Fibroblast of the conjunctiva (primary cell): ENCODE data around the gene KLHDC7A.
"Not testable (repeated sequence)": the region's sequence is repeated elsewhere in the genome, so short reads cannot be mapped to it uniquely, and the experiment has no call there.

Experiments used
- DNase-seq: peaks from one replicate; pipeline ENCODE4 v3.0.0-alpha.2; 2010; ENCODE audit warnings: low read depth

Gene KLHDC7A

DNA sequence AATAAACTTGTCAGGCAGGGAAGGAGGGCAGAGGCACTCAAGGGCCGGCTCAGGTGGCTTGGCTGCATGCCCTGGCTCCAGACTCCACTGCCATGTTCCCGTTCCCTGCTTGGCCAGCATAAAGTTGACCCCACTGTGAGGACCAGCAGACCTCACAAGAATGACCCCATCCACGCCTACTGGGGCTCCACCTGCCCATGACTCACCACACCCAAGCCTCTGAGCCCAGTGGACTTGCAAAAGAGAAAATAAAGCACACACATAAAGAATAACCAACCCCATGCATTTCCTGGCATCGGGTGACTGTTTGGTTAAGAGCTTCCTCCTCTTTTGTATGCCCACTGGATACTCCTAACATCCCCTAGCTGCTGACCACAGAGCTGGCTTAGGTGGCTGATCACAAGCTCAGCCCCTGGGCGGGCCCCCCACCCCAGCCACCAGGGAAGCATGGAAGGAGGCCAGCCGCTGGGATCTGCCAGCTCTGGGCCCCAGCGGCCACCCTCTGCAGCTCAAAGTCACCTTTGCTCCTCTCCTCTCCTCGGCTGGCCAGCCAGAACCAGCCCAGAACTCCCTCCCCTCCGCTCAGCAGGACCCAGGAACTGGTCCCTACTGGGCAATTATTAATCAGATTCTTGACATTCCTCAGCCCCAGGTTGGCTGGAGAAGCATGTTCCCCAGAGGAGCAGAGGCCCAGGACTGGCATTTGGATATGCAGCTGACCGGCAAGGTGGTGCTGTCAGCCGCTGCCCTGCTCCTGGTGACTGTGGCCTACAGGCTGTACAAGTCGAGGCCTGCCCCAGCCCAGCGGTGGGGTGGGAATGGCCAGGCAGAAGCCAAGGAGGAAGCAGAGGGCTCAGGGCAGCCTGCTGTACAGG is at the start of gene KLHDC7A:
KLHDC7A (plus strand) TSS at position 616 of the 875 bp plus-strand sequence; CDS start at position 668, 52 bp downstream.
- no peak for DNase-seq

DNA sequence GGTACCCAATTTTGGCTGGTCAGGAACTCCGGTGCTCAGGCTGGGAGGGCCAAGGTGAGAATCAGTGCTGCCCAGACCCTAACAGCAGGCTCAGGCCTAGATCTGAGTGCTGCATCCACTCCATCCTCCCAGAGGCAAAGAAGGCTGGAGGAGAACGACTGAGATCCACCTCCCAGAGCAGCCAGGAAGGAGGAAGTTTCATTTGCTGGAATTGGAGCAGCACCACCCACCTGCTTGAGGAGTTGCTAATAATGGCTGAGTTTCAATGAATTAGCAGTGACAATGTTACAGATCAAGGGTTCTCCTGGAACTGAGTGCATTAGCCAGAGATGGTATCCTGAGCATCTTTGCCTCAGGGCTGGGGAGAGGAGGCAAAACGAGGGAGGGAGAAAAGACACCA is 46.7 kb upstream of the KLHDC7A start:
- no peak for DNase-seq

DNA sequence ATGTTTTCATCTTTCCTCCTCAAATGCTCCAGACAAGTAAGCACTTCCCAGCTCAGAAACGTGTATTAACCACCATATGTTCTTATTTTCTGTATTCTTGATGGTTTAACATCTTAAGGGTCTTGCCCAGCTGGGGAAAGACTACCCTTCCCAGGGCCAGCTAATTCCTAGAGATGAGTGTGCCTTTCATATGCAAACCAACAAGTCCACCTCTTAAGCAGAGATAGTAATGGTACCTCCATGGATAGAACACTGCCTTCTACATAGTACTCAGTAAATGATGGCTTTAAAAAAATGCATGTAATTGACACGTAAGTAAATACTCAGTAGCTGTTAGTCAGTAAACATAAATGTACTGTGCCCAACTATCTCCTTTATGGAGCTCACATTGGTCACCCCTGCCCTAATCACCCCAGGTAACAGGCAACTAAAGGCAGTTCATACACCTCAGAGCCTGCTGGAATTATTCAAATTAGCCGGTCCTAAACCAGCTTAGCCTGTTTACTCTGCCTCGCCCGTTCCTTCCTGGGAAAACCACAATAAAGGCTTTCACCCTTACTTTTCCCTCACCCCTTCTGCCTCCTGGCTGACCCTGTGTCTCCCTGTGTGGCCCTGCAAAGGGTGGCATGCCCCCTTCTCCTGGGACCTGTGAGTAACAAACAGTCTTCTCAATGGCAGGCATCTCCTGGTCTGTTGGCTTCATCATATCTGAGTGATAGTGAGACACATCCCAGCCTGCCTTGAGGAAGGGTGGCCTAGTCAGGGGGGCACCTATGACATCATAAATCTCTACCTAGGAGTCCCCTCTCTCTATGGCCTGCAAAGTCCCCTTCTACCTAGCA is 40.1 kb upstream of the KLHDC7A start:
- DNase-seq: no peak

DNA sequence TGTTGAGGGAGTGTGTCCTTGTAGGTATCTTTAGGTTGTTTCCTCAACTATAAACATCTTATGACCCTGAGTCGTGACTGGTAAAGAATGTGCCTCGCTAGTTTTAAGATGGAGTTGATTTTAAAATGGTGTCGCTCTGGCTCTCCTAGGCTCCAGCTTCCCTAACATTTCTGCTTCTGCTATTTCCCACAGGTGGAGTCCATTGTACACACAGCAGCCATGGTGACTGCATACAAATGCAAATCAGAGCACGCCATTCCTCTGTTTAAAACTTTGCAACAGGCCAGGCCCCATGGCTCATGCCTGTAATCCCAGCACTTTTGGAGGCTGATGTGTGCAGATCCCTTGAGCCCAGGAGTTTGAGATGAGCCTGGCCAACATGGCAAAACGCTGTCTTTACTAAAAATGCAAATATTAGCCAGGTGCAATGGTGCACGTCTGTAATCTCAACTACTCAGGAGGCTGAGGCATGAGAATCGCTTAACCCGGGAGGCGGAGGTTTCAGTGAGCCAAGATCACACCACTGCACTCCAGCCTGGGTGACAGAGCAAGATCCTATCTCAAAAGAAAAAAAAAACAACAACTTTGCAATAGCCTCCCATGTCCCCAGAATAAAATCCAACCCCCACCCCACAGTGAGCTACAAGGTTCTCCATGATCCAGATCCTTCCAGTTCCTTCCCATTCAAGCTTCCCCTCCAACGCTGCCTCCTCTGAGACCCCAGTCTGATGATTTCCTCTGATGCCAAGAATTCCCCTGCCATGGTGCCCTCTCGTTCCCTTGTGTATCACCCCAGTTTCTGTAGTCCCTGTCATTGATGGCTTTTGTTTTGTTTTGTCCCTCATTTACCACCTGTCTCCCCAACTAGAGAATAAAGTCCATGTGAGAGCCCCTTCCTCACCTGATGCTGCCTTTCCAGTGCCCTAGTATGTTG is 36.9 kb upstream of the KLHDC7A start:
- no peak for DNase-seq

DNA sequence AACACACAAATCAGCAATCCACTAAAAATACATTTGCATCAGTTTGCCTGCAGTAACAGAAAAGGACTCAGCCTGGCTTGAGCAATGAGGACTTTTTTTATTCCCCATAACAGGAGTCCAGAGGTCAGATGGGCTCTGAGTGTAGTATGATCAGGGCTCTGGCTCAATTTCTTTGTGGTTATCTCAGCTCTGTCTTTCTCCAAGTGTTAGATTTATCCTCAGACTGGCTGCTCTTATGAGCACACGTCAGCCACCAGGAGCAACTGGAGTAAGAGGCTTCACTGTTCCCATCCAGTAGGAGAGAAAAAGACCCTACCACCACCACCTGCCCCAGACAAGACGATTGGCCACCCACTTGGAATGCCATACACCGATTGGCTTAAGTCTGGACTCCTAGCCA is 36.2 kb upstream of the KLHDC7A start:
- no peak for DNase-seq

DNA sequence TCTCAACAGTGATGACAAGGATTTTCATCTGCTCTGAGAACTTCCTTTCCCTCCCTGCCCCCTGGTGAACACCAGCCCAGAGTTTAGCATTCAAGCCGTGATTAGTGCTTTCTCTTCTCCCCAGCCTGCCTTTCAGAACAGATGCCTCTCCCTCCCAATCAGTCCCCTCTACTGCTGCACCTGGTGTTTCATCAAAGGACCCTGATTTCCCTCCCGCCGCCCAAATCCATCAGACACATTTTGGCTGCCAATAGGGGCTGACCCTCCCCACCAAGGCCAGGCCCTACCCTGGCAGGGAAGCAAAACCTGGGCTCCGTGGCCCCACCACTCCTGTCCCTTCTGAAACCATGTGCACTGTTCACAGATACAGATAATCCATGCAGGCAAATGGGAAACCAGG is 34.0 kb upstream of the KLHDC7A start:
- DNase-seq: no peak

DNA sequence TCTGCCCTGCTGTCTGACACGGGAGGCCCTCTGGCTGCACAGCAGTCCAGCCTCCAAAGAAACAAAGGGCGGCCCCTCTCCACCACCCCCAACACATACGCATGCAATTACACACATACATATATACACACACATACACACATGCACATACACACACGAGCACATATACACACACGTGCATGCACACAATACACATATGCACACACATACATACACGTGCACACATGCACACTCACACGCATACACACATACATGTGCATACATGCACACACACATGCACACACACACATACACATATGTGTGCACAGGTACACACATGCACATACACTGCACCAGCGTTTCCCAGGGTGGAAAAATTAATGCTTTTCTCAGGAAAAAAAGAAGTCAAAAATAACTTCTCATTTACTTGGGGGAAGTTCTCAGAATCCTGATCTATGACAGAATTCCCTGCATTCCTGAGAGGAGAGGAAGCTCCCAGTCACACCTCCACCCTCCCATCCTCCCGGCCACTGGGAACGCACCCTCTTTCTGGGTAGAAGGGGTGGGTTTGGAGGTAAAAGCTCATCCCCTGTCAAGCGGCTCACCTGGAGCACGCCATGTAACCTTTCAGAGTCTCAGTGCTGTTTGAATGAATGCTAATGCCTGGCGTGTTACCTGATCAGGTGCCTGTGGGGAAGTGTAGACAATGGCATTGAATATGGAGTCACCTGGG is 33.1 kb upstream of the KLHDC7A start:
- no peak for DNase-seq

DNA sequence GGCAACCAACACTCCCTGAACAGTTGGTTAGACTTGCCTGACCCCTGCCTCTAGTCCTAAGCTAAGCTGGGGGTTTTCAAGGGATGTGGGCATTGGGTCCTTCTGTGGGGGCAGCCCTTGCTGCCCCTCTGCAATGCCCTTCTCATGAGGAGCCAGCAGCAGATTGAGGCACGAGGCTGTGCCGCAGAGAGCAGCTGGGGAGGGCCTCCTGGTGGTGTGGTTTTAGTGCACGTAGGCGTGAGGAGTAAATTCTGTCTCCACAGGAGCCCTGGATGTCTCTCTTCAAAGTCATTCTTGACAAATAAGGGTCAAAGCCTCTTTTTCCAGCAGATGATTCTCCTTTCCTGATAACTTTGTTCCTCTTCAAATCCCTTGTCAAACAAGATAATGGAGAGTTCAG is 31.8 kb upstream of the KLHDC7A start:
- no peak for DNase-seq

DNA sequence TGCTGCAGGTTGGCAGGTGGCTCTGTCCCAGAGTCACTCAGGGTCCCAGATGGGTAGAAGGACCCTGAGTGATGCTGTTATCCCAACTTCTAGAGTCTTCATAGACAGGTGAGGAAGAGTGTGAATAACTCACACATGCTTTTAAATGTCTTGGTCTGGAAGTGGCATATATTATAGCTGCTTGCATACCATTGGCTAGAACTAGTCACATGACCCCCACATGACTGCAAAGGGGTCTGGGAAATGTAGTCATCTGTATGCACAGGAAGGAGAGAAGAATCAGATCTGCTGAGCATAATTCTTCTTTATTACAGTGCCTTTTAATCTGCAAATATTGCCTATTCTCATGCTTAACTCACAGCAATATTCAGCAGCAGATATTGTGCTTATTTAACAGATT is 28.2 kb upstream of the KLHDC7A start:
- no peak for DNase-seq

DNA sequence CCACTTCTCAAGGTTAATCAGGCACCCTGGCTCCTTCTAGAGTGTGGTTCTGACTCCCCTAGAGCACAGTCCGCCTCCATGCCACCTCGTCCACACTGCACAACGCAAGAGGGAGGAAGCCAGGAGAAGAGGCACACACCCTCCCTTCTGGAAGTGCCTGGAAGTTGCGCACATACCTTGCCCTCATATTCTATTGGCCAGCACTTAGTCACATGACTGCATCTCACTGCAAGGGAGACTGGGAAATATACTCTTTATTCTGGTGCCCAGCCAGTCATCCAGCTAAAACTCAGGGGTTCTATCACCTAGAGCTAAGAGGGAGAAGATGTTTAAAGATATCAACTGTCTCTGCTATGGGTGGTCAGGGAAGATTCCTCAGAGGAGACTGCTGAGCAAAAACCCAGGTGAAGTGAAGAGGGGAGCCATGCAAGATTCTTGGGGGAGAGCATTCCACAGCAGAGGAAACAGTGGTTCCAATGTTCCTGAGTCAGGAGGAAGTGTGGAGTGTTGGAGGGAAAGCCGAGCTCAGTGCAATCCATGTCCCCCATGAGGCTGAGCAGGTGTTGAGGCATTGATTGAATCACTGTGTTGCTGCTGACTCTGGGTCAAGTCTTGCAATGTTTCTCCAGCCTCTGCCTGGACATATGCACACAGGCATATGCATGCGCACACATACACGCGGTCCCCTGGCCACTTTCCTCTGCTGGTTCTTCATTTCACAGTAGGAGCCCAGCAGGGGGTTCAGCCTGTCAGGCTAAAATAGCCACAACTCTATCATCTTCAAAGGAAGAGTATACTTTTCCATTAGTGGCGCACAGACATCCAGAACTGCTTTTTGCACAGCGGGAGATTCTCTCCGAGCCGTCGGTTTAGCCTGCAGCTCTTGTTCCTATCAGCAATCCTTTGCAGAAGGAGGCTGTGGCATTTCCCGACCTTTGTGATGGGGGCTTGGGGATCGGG is 22.3 kb upstream of the KLHDC7A start:
- DNase-seq: no peak

DNA sequence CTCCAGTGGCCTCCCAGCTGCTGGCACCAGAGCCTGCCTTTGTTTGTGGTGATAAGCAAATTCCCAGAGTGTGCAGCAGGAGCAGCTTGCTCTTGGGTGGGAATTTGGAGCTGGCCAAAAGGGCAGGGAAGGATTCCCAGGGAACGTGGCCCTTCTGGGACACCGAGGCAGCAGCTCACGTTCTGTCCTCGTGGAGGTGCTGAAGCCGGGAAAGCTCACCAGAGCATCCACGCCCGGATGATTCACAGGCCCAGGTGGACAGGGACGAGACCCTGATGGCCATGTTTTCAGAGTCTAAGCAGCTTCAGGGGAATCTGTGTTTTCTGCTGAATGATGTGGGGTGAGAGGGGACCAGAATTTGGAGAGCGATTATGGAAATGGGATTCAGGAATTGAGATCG is 19.1 kb upstream of the KLHDC7A start:
- DNase-seq: no peak

DNA sequence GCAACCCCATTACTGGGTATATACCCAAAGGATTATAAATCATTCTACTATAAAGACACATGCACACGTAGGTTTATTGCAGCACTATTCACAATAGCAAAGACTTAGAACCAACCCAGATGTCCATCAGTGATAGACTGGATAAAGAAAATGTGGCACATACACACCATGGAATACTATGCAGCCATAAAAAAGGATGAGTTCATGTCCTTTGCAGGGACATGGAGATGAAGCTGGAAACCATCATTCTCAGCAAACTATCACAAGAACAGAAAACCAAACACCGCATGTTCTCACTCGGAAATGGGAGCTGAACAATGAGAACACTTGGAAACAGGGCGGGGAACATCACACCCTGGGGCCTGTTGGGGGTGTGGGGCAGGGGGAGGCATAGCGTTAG is 18.2 kb upstream of the KLHDC7A start:
- DNase-seq: not testable (repeated sequence)

DNA sequence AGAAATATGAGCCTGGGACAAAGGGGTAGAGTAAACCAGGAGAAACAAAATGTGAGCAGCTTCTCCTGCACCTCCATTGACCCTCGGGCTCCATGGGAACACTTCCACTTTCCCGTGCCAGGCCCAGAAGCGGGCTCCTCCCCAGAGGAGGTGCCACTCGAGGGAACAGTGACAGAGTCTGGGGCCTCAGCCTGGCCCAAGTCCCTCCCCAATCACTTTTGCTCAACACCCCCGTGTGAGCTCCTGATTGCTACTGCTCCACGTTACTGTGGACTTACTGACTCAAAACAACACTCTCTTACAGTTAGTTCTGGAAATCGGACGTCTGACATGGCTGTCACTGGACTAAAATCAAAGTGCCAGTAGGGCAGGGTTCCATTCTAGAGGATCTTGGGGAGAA is 17.7 kb upstream of the KLHDC7A start:
- DNase-seq: no peak

DNA sequence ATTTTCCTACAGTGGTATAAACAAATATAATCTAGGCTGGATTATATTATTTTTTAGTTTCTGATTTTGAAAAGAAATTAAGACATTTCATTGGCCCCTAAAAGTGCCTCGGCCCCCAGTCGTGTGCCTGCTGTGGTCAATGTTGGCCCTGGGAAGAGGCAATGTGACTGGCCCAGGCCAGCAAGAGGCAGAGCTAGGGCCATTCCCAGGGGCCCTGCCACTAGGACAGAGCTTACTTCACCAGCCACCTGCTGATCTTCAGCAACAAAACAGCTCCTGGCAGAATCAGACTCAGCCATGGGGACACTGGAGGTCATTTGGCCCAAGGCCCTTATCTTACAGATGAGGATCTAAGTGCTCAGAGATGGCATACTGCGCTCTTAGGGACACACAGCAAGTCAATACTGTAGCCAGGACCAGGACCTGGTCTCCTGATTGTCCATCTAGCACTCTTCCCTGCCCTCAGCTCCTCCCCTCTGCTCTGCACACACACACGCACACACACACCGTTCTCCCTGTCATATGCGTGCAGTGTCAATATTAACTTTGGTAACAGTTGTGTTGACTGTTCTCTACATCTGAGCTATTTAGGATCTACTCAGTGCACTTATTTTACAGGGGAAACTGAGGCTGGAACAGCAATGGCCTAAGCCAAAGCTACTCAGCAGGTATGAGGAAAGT is 16.6 kb upstream of the KLHDC7A start:
- DNase-seq: no peak

DNA sequence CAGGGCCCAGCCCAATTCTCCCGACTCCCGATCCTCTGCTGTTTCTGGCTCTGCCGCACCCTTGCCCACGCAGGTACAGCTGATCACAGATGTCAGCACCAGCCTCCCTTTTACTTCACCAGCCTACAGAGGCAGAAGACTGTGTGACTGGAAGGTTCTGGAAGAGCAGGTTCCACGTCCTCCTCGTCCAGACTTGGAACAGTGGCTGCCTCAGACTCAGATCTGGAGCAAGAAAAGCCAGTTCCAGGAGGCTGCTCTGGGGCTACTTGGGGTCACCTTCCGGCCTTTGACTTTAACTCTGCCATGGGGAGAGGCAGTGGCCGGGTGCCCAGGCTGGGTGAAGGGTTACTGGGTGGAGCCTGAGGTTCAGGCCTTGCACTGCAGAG is 16.1 kb upstream of the KLHDC7A start:
- DNase-seq: no peak

DNA sequence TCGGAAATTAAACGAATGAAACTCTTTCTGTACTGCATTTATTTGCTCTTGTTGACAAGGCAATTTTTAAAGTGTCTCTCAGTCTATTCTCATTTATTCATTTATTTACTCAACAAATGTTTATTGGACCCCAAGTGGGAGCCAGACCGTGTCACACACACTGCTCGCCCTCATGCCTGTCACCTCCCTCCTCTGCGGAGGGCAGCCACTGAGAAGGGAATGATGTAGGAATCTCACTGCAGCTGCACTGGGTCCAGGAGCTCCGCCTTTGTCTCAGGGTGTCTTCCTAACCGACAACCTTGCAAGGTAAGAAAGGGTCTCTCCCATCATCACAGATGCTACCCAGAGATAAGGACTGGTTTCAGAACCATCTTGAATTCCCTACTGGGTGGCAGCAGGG is 14.1 kb upstream of the KLHDC7A start:
- no peak for DNase-seq

DNA sequence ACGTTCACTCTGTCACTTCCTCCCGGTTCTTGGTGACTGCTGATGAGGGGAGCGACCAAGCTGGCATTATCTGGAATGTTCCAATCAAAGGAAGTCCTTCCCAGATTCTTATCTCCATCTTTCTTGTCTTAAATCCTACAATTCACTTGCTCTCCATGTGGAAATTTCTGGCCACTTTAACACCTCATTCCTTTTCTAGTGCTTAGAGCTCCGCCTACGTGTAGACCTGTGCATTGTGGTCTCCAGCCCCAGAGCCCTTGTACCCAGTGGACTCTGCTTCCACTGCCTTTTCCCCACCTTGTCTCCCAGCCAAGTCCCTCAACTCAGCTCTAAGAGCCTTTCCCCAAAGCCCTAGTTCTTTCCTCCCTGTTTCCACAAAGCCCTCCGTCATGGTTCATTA is 12.2 kb upstream of the KLHDC7A start:
- DNase-seq: no peak

DNA sequence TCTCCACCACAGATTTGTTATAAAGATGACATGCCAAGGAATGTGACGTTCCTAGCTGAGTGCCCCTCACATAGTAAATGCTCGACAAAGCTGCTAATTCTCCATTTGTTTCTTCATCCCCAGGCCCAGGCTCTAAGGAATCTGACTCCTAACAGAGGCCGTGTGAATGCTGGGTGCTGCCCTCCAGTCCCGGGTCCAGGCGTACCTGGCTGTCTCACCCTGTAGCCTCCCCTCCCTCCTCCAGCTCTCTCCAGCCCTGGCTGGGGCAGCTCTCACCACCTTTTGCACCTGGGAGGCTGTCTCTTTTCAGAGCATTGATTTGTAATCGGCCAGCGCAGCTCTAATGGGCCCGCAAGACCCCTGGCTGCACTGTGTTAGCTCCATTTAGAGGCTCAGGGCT is 11.2 kb upstream of the KLHDC7A start:
- no peak for DNase-seq

DNA sequence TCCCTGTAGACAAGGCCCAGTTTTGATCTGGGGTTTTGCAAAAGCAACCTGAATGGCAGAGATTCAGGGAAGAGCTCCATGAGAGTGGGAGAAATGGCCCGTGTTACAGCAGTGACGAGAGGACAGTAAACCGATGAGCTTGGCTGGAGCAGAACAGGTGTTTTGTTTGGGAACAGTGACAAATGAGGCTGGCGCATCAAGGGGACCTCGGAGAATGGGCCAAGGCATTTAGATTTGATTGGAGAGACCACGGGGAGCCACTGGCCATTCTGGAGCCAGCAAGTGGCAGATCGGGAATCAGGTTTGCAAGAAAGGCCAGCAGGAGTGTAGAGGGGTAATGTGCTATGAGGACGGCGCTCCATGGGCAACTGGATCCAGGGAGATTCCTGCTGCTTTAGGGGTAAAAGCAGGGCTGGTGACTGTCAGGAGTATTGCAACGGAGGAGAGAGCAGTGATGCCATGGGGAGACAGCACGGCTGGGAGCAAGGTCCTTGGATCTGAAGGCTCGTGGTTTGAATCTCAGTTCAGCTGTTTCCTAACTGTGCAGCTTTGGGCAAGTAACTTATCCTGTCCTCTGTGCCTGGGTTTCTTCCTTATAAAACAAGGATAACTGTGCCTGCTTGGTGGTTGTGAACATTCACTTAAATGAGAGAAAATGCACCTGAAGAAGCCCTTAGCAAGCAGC is 9.9 kb upstream of the KLHDC7A start:
- no peak for DNase-seq
